Stimulated activated CD8-positive, alpha-beta memory T cell treated with anti-CD3 and anti-CD28 coated beads, Interleukin-2, amount 100 ng/mL, for 48 hours (primary cell): ENCODE results near the gene APPL1.

Experiments
- DNase-seq, 2 donors: peaks; one replicate each; pipeline ENCODE4 v3.0.0-alpha.2; 2020; ENCODE audit warnings: low read depth in 2 of 2

APPL1 gene

GRCh38 chr3:57227204-57227929, at the start of gene APPL1:
TSS of gene APPL1 (plus strand) at chr3:57227729. CDS start at chr3:57227884, 155 bp downstream.
- peak; percentile 86 to 90 for DNase-seq

- DNase-seq, result no peak
Observed at GRCh38 chr3:57179580-57180410, 47.7 kb upstream of the APPL1 start.

GRCh38 chr3:57184526-57184925, 43.0 kb upstream of the APPL1 start:
- DNase-seq, result no peak

GRCh38 chr3:57192028-57192427, 35.5 kb upstream of the APPL1 start:
- DNase-seq, result no peak

GRCh38 chr3:57194641-57195040, 32.9 kb upstream of the APPL1 start:
- DNase-seq, result no peak

GRCh38 chr3:57199895-57200297, 27.6 kb upstream of the APPL1 start, which contains the start of gene HESX1:
TSS of gene HESX1 (minus strand) at chr3:57199978. CDS start at chr3:57199918, 60 bp downstream.
- no peak for DNase-seq

- DNase-seq, result no peak
Observed at GRCh38 chr3:57206423-57206822, 21.1 kb upstream of the APPL1 start.

- no peak for DNase-seq
Observed at GRCh38 chr3:57221883-57222282, 5.6 kb upstream of the APPL1 start.

GRCh38 chr3:57224856-57225255, 2.7 kb upstream of the APPL1 start:
- no peak for DNase-seq

- no peak for DNase-seq
Observed at GRCh38 chr3:57226176-57226575, 1.4 kb upstream of the APPL1 start.

GRCh38 chr3:57227930-57228751, 612 bp downstream of the APPL1 start:
- DNase-seq, result peak; percentile 20 to 27

- no peak for DNase-seq
Observed at GRCh38 chr3:57230006-57230405, 2.5 kb downstream of the APPL1 start.

GRCh38 chr3:57233799-57234198, 6.3 kb downstream of the APPL1 start:
- DNase-seq, result no peak

- no peak for DNase-seq
Observed at GRCh38 chr3:57234613-57235575, 7.4 kb downstream of the APPL1 start.

GRCh38 chr3:57244946-57245345, 17.4 kb downstream of the APPL1 start:
- DNase-seq, result no peak

- no peak for DNase-seq
Observed at GRCh38 chr3:57252404-57252803, 24.9 kb downstream of the APPL1 start.

- DNase-seq, result no peak
Observed at GRCh38 chr3:57256844-57257243, 29.3 kb downstream of the APPL1 start.

- no peak for DNase-seq
Observed at GRCh38 chr3:57257678-57258077, 30.1 kb downstream of the APPL1 start.

- DNase-seq, result no peak
Observed at GRCh38 chr3:57261119-57261518, 33.6 kb downstream of the APPL1 start.

- no peak for DNase-seq
Observed at GRCh38 chr3:57261929-57262328, 34.4 kb downstream of the APPL1 start.

GRCh38 chr3:57268416-57268815, 40.9 kb downstream of the APPL1 start:
- DNase-seq, result no peak
